Brain microvascular endothelial cell (primary cell): ENCODE data around the gene AXDND1.
"Not testable (repeated sequence)": the region's sequence is repeated elsewhere in the genome, so short reads cannot be mapped to it uniquely, and the experiment has no call there.

Experiments used
- DNase-seq: peaks from one replicate; pipeline ENCODE4 v3.0.0-alpha.2; 2020
- H3K27ac ChIP-seq: fragments of 250-450 bp; sonication (Bioruptor Pico); 2 replicates; pipeline ENCODE4 v1.5.1; 2020; ENCODE audit warnings: mild to moderate bottlenecking, moderate library complexity
- H3K27me3 ChIP-seq: fragments of 250-450 bp; sonication (Bioruptor Pico); replicated peaks from 2 replicates; pipeline ENCODE4 v1.5.1; 2020; ENCODE audit warnings: mild to moderate bottlenecking
- H3K36me3 ChIP-seq: fragments of 250-450 bp; sonication (Bioruptor Pico); replicated peaks from 2 replicates; pipeline ENCODE4 v1.5.1; 2020; ENCODE audit warnings: mild to moderate bottlenecking
- H3K4me3 ChIP-seq: 2 replicates; pipeline ENCODE4 v1.5.1; 2011; ENCODE audit warnings: low read depth, mild to moderate bottlenecking, control low read depth, low read length, moderate library complexity
- in situ Hi-C: cut with HindIII; loops from 2 replicates; pipeline ENCODE4 v1.10.0; 2017; ENCODE audit warnings: low sequenced_read_pairs, low pct_ligation_motif_present
- TF ChIP-seq, protein P1 (sequence below): IDR thresholded peaks from 2 replicates; pipeline ENCODE4 v1.5.1; 2011; ENCODE audit warnings: low read depth, mild to moderate bottlenecking, moderate library complexity, low read length, control low read depth, inconsistent platforms; ENCODE audit errors: missing control alignments

The AXDND1 gene

DNA sequence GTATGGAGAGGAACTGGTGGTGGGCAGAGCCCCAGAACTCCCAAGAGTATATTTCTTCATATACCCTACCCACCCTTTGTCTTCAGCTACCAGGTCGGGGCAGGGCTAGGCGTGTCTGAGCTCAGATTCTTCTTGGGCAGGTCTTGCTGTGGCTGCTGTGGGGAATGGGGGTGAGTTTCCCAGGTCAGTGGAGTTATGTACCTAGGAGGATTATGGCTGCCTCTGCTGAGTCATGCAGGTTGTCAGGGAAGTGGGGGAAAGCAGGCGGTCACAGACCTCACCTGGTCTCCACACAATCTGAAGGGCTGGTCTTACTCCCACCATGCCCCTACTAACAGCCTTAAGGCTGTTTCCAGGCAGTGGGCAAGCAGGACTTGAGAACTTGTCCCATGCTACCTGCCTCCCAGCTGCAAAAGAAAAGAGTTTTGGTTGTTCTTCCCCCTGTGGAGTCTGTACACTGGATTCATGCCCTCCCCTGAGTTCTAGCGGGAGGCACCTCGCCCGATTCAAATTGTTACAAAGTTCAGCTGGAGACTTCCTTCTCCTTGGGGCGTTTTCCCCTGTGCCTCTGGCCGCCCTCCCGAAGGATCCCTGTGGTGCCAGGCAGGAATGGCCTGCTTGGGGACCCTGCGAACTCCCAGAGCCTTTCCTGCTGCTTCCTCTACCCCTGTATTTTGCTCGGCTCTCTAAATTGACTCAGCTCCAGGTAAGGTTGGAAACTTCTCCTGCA is 151.4 kb downstream of the AXDND1 start:
- Histone ChIP-seq H3K36me3 (no peaks in the 10 kb centered on the region), H3K27me3 (no peaks in the 10 kb centered on the region), H3K4me3 (no peak overlapping the region), H3K27ac (no peak overlapping the region)
- TF ChIP-seq, protein P1, sequence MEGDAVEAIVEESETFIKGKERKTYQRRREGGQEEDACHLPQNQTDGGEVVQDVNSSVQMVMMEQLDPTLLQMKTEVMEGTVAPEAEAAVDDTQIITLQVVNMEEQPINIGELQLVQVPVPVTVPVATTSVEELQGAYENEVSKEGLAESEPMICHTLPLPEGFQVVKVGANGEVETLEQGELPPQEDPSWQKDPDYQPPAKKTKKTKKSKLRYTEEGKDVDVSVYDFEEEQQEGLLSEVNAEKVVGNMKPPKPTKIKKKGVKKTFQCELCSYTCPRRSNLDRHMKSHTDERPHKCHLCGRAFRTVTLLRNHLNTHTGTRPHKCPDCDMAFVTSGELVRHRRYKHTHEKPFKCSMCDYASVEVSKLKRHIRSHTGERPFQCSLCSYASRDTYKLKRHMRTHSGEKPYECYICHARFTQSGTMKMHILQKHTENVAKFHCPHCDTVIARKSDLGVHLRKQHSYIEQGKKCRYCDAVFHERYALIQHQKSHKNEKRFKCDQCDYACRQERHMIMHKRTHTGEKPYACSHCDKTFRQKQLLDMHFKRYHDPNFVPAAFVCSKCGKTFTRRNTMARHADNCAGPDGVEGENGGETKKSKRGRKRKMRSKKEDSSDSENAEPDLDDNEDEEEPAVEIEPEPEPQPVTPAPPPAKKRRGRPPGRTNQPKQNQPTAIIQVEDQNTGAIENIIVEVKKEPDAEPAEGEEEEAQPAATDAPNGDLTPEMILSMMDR = no peak
- in situ Hi-C loops = no loop called here
- DNase-seq = no peak

DNA sequence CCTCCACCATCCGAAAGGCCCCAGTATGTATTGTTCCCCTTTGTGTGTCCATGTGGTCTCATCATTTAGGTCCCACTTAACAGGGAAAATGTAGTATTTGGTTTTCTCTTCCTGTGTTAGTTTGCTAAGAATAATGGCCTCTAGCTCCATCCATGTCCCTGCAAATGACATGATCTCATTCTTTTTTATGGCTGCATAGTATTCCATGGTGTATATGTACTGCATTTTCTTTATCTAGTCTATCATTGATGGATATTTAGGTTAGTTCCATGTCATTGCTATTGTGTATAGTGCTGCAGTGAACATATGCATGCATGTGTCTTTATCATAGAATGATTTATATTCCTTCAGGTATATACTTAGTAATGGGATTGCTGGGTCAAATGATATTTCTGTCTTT is 152.8 kb downstream of the AXDND1 start:
- in situ Hi-C loops, DNase-seq, H3K27ac ChIP-seq, H3K36me3 ChIP-seq, H3K4me3 ChIP-seq, H3K27me3 ChIP-seq: not testable (repeated sequence)

DNA sequence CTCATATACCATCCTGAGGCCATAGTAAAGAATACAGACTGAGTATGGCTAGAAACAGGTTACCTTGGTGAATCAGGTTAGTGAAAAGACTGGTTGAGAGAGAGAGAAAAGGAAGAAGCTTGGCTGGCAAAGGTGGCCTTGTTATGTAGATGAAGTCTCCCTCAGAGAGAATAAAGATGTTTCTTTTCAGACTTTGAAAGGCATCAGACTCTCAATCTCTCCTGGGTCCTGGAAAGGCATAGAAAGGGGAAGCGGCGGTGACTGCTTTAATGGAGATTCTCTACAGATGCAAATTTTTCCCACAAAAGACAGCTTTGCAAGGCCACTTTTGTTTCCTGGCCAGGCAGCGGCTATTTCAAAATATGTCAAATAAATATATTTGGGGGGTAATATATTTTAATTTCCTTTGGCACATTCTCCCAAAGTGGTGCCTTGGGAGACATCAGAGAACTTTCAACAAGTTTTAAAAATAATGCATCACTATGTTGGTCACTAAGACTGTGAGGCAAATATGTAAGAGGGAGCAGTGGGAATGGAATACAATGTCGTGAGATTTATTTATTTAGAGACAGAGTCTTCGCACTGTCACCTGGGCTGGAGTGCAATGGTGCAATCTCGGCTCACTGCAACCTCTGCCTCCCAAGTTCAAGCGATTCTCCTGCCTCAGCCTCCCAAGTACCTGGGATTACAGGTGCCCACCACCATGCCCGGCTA is 163.9 kb downstream of the AXDND1 start:
- no peaks in the 10 kb centered on the region for H3K27me3 ChIP-seq
- DNase-seq = no peak
- no peaks in the 10 kb centered on the region for H3K36me3 ChIP-seq
- H3K4me3 ChIP-seq = no peak overlapping the region
- TF ChIP-seq, protein P1 = no peak
- in situ Hi-C loops = no loop called here
- H3K27ac ChIP-seq = no peak overlapping the region

DNA sequence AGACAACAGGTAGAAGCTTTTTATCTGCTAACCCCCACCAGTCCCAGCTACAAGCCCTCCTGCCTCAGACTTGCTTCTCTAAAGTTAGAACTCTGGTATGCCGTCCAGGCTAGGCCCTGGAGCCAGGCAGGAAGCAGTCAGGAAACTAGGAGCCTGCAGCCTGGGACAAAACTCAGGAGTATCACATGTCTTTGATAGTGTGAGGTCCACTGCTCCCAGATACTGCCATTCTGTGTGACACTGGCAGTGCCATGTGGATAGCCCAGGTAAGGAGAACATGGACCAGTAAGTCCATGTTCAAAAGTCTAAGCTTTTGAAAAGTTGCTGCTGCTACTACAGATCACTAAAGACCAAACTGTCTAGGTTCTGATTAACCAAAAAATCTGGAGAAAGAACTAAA is 164.6 kb downstream of the AXDND1 start:
- Histone ChIP-seq H3K27me3 (no peaks in the 10 kb centered on the region), H3K36me3 (no peaks in the 10 kb centered on the region), H3K27ac (no peak overlapping the region), H3K4me3 (no peak overlapping the region)
- TF ChIP-seq, protein P1 = no peak
- in situ Hi-C loops = no loop called here
- DNase-seq = no peak

DNA sequence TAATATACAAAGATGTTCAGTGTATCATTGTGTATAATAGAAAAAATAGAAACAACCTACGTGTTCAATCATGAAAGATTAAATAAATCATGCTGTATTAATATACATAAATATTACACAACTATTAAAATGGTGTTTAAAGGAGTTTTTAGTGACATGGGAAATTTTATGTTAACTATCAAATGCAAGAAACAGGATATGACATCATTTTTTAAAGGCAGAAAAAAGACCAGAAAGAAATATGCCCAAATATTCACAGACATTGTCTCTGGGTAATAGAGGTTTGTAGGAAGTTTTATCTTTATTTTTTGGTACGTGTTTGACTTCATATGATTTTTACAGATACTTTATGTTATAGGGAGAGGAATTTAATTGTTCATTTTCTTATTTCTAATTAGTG is 176.0 kb downstream of the AXDND1 start:
- in situ Hi-C loops = no loop called here
- no peaks in the 10 kb centered on the region for H3K27me3 ChIP-seq
- TF ChIP-seq, protein P1 = no peak

DNA sequence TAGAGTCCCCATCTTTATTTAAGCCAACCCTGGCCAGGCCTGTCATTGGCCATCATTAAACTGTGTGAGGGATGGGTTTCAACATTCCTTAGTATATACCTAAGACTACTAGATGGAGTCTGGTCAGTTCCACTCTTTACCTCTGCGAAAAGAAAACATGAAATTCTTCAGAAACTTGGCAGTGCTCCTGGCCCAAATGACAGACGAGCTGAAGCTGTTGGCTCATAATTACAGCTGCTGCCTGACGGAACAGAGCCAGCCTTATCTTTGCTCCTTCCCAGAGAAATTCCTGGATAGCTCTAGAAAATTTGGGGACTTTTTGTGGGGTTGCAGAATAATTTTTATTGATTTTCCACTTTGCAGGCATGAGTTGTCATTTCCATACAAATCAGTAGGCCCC is 179.6 kb downstream of the AXDND1 start:
- in situ Hi-C loops = no loop called here
- H3K36me3 ChIP-seq = no peaks in the 10 kb centered on the region
- no peak overlapping the region for H3K4me3 ChIP-seq
- H3K27me3 ChIP-seq = no peaks in the 10 kb centered on the region
- H3K27ac ChIP-seq = no peak overlapping the region
- TF ChIP-seq, protein P1 = no peak
- no peak for DNase-seq

More for the DNA sequence above, 176.0 kb downstream of the AXDND1 start:
- DNase-seq = no peak
- H3K4me3 ChIP-seq = no peak overlapping the region
- no peak overlapping the region for H3K27ac ChIP-seq
- H3K36me3 ChIP-seq = no peaks in the 10 kb centered on the region
